DMS 273 (cell line): ENCODE results near the gene DPEP3.
"Not testable (repeated sequence)": the region's sequence is repeated elsewhere in the genome, so short reads cannot be mapped to it uniquely, and the experiment has no call there.

Experiments used
- DNase-seq: peaks from one replicate; lab custom pipeline; 2025; ENCODE audit not compliant: unreplicated experiment; lab: John Stamatoyannopoulos, UW

Gene DPEP3

DNA sequence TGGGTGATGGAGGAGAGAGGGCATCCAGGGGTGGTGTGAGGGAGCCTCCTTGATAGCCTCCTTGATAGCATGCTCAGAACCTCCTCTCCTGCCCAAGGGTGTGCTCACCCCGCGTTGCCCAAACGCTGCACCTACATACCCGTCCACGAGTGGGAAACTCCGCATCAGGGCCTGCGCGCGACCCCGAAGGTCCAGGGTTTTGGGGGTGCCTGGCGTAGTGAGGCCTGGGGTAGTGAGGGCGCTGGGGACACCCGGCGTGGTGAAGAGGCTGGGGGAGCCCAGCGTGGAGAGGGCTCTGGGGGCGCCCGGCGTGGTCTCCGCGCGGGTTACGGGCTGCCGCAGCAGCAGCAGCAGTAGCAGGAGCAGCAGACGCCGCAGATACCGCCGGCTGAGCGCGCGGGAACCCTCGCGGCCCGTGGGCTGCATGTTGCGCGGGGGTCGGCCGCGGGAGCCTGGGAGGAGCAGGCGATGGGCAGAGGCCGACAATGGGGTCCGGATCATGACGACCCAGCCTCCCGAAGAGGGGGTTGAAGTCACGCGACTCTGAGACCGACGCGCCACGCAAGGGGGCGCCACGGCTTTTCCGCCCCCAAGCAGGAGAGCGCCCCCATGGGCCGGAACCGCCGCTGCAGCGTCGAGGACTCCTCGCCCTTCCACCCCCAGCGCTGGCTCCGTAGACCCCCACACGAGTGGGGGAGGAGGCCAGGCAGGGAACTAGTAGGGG is at the start of gene DPEP3:
Gene DPEP3 (minus strand): TSS at position 545 of the 724 bp plus-strand sequence. CDS start 119 bp downstream, at position 426.
- no peak for DNase-seq

DNA sequence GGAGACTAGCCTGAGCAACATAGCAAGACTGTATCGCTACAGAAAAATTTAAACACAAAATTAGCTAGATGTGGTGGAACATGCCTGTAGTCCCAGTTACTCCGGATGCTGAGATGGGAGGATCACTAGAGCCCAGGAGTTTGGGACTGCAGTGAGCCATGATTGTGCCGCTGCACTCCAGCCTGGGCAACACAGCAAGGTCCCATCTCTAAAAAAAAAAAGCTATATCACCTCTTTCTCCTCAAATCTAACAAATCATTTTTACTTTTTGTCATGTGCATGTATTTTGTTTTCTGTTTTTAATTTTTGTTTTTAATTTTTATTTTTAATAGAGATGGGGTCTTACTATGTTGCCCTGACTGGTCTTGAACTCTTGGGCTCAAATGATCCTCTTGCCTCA is 48.7 kb upstream of the DPEP3 start:
- no peak for DNase-seq

DNA sequence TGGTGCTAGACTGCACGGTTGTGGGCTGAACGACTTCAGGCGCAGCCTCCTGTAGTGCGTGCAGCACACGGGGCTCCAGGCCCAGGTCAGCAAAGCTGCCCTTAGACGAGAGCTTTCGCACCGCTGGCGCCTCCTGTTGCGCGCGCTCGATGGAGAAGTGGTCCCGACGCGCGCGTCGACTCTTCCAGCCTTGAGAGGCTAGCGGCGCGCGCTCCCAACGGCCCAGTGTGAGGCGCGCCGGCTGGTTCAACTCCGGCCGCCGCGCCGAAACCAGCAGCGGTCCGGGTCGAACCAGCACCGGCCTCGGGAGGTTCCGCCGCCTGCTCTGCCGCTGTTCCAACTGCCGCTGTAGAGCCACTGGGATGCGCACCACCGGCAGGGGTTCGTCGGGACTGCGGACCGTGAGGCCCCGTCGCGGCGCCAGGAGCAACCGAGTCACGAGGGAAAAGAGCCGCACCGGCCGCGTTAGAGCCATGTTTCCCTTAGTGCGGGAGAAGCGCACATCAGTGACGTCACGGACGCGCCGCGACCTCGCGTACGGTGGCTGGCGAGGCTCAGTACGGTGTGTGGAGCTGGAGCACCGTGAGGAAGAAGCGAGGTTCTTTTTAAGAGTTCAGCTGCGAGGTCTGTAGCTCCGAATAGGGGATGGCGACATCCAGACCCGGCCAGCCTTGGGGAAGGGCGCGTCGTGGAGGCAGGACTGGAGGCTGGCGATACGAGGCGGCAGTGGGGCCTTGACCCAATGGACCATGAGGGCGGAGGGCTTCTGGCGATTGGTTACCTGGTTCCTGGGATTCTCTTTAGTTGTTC is 42.6 kb upstream of the DPEP3 start, which contains the start of the genes DDX28 and DUS2:
Gene DDX28 (minus strand): TSS at position 505 of the 810 bp plus-strand sequence. CDS start 30 bp downstream, at position 475.
Gene DUS2 (plus strand): TSS at position 557 of the 810 bp plus-strand sequence. CDS start 14,740 bp downstream, outside the sequence.
- DNase-seq = peak; percentile 97

DNA sequence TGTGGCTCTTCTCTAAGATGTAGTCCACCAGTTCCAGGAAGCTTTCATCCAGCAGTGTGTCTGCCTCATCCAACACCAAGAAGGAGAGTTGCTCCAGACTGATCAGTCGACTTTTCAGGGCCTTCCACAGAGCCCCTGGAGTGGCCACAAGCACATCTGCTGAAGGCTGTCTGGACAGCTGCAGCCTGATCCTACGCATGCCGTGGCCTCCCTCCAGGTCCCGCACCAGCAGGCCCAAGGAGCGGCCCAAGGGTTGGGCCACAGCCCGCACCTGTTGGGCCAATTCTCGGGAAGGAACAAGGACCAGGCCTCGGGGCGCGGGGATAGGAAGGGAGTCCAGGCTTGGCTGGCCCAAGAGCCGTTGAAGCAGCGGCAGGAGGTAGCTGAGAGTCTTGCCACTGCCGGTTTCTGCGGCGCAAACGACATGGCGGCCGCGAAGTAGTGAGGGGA is 42.0 kb upstream of the DPEP3 start:
- DNase-seq = peak; percentile 61

- no peak for DNase-seq
Observed at GRCh38 chr16:68021490-68021889, 41.2 kb upstream of the DPEP3 start.

GRCh38 chr16:68019167-68019680 is 38.9 kb upstream of the DPEP3 start:
- DNase-seq = no peak

- no peak for DNase-seq
Observed at GRCh38 chr16:68015681-68016080, 35.4 kb upstream of the DPEP3 start, which contains the start of gene DPEP2NB. Gene DPEP2NB, minus strand, starts transcription at chr16:68015911. Its CDS starts 141 bp downstream, at chr16:68015770.

DNA sequence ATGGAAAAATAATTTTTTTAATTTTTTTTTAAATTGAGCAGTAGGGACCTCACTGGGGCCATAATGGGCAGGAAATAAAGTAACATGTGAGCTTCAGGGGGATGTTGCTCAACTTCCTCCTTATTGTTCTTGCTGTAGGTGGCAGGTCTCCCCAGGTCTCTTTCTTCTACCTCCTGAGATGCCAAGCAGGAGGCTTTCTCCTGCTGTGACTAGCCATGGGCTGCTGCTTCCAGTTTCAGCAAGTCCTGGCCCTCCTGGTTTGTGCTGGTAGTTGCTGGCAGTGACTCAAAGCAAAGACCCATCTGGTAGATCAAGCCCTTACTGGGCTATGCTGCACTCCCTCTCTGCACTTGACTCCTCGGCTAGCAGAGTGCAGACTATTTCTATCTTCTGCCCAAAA is 33.1 kb upstream of the DPEP3 start:
- DNase-seq = peak; percentile 57

DNA sequence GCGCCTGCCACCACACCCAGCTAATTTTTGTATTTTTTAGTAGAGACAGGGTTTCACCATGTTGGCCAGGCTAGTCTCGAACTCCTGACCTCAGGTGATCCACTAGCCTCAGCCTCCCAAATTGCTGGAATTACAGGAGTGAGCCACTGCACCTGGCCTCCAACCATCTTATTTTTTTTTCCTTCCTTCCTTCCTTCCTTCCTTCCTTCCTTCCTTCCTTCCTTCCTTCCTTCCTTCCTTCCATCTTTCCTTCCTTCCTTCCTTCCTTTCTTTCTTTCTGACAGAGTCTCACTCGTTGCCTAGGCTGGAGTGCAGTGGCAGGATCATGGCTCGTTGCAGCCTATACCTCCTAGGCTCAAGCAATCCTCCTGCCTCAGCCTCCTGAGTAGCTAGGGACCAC is 29.6 kb upstream of the DPEP3 start:
- DNase-seq = not testable (repeated sequence)

DNA sequence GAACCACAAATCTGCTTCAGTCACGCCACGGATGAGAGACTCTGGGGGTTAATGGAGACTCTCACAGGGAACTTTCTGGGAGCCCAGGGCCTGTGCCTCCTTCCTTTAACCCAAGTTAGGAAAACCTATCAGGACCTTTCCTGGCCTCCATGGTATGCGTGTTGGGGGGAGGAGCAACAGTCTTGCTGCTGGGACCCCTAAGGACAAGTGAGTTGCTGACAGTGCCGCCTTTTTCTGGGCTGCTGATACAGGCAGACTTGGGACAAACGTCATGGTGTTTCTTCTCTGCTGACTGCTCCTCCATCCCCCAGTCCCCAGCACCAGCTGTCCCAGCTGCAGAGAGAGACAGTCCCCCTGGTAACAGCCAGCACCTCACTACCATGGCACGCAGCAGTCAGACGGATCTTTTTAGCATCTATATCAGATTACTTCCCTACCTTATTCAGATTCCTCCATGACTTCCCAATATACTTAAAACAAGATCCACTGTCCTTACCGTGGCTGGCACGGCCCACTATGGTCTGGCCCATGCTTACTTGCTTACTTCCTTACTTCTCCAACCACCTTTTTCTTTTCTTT is 28.9 kb upstream of the DPEP3 start:
- no peak for DNase-seq

- DNase-seq = no peak
Observed at GRCh38 chr16:68005786-68006286, 25.5 kb upstream of the DPEP3 start.

DNA sequence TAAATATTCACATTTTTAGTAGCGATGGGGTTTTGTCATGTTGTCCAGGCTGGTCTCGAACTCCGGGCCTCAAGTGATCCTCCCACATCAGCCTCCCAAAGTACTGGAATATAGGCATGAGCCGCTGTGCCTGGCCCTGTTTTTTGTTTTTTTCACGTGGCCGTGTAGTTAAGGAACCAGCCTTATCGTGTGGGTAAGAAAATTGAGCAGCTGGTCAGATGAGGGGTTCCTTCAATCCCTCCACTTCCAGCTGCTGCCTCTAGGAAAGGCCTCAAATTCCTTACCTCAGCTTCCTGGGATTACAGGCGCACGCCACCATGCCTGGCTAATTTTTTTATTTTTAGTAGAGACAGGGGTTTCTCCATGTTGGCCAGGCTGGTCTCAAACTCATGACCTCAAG is 24.9 kb upstream of the DPEP3 start:
- DNase-seq = no peak

GRCh38 chr16:68003031-68003430 is 22.7 kb upstream of the DPEP3 start:
- no peak for DNase-seq

- no peak for DNase-seq
Observed at GRCh38 chr16:68000450-68000849, 20.2 kb upstream of the DPEP3 start.

GRCh38 chr16:67999985-68000384 is 19.7 kb upstream of the DPEP3 start:
- DNase-seq = no peak

- not testable (repeated sequence) for DNase-seq
Observed at GRCh38 chr16:67998779-67999688, 18.7 kb upstream of the DPEP3 start, which contains the start of gene DPEP2. Gene DPEP2, minus strand, starts transcription at chr16:67999484. Its CDS starts 6,272 bp downstream, at chr16:67993212.

DNA sequence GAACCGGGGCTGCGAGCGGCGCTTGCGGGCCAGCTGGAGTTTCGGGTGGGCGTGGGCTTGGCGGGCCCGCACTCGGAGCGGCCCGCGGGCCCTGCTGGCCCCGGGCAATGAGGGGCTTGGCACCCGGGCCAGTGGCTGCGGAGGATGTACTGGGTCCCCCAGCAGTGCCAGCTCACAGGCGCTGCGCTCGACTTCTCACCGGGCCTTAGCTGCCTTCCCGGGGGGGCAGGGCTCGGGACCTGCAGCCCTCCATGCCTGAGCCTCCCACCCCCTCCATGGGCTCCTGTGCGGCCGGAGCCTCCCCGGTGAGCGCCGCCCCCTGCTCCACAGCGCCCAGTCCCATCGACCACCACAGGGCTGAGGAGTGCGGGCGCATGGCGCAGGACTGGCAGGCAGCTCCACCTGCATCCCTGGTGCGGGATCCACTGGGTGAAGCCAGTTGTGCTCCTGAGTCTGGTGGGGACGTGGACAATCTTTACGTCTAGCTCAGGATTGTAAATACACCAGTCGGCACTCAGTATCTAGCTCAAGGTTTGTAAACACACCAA is 18.0 kb upstream of the DPEP3 start:
- not testable (repeated sequence) for DNase-seq

DNA sequence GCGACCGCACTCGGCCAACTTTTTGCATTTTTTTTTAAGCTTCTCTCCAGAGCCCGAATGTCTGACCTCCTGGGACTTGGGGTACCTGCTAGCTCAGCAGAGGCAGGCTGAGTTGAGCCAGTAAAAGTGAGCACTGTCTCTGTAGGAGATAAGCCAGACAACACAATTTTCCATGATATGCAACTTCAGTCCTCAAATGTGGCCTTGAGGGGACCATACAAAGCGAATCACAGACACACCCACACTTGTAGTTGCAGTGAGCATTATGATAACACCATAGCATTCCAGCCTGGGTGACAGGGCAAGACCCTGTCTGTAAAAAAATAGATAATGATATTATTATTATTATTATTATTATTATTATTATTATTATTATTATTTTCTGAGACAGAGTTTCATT is 16.4 kb upstream of the DPEP3 start:
- no peak for DNase-seq

- no peak for DNase-seq
Observed at GRCh38 chr16:67995423-67995822, 15.1 kb upstream of the DPEP3 start.

DNA sequence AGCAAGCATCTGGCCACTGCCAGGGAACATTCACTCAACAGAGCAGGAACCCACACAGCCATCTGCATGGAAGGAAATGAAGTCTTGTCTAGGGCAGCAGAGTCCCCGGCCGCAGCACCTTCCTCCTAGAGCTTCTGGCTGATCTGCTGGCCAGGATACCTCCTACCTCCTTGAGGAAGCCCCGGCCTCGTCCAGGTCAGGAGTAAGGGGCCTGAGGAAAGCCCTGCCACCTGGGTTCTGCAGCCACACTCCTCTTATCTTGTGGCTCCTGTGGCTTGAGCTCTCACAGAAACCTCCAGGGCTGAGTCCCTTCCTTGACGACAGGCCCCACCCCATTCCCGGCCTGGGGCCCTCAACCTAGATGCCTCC is 13.7 kb upstream of the DPEP3 start:
- DNase-seq = not testable (repeated sequence)
